HepG2 (cell line): ENCODE measurements around the gene TADA3. TPM values are rescaled to one million over a fixed set of nuclear protein-coding genes. Genes with fewer than 3 reads are reported as not detected.

Experiments used
- ARNT ChIP-seq: fragments of 450-650 bp; IDR thresholded peaks from 2 replicates; pipeline ENCODE4 v1.6.1; 2017
- NCOA5 ChIP-seq: sonication (generic); formaldehyde crosslinking; IDR thresholded peaks from 2 replicates; pipeline ENCODE4 v1.4.0; 2020; ENCODE audit warnings: missing genetic modification reagents
- NFYB ChIP-seq: sonication (generic); formaldehyde crosslinking; IDR thresholded peaks from 2 replicates; pipeline ENCODE4 v1.4.0; 2020; ENCODE audit warnings: missing genetic modification reagents
- PHF5A ChIP-seq: IDR thresholded peaks from one replicate; pipeline ENCODE4 v1.6.1; 2018; ENCODE audit warnings: low read depth, missing genetic modification reagents; ENCODE audit not compliant: unreplicated experiment
- RARA ChIP-seq: IDR thresholded peaks from 2 replicates; pipeline ENCODE4 v1.6.1; 2016; ENCODE audit warnings: missing genetic modification reagents, missing compliant biosample characterization
- ZBTB42 ChIP-seq: sonication (generic); formaldehyde crosslinking; IDR thresholded peaks from 2 replicates; pipeline ENCODE4 v1.5.0; 2020; ENCODE audit warnings: mild to moderate bottlenecking, missing genetic modification reagents
- ZC3H4 ChIP-seq: sonication (generic); formaldehyde crosslinking; IDR thresholded peaks from 2 replicates; pipeline ENCODE4 v1.4.0; 2020; ENCODE audit warnings: missing genetic modification reagents, borderline replicate concordance
- ZFP41 ChIP-seq: sonication (generic); formaldehyde crosslinking; IDR thresholded peaks from 2 replicates; pipeline ENCODE4 v1.4.0; 2020; ENCODE audit warnings: mild to moderate bottlenecking, missing genetic modification reagents, borderline replicate concordance
- ZMYM4 ChIP-seq: sonication (generic); formaldehyde crosslinking; IDR thresholded peaks from 2 replicates; pipeline ENCODE4 v1.8.1; 2023; ENCODE audit warnings: mild to moderate bottlenecking, missing genetic modification reagents
- ZNF615 ChIP-seq: sonication (generic); formaldehyde crosslinking; IDR thresholded peaks from 2 replicates; pipeline ENCODE4 v1.5.0; 2020; ENCODE audit warnings: mild to moderate bottlenecking, missing genetic modification reagents, borderline replicate concordance
- ZNF780A ChIP-seq: sonication (generic); formaldehyde crosslinking; IDR thresholded peaks from 2 replicates; pipeline ENCODE4 v1.8.0; 2022; ENCODE audit warnings: mild to moderate bottlenecking, missing genetic modification reagents, moderate library complexity
- ZNF883 ChIP-seq: sonication (generic); formaldehyde crosslinking; IDR thresholded peaks from 2 replicates; pipeline ENCODE4 v1.5.1; 2020; ENCODE audit warnings: mild to moderate bottlenecking, missing genetic modification reagents; ENCODE audit errors: not compliant biosample characterization
- ZSCAN21 ChIP-seq: sonication (generic); formaldehyde crosslinking; IDR thresholded peaks from 2 replicates; pipeline ENCODE4 v1.8.0; 2022; ENCODE audit warnings: mild to moderate bottlenecking, missing genetic modification reagents, moderate library complexity, borderline replicate concordance
- polyA plus RNA-seq, 8 experiments: library from polyadenylated mRNA; depleted of rRNA in 3 of 8; stranded (reverse) in 7 of 8; unstranded in 1 of 8; fragments of >200 nt; fragmentation: Illumina TruSeq in 4 of 8; extraction: Trizol in 4 of 8; gene quantifications; 2 replicates each; pipeline versions ENCODE4 v1.2.1 to v1.2.3, GENCODE V29; 2011 to 2016; ENCODE audit warnings: low read depth in 4 of 8, missing spikeins in 1 of 8, mixed read lengths in 1 of 8; ENCODE audit not compliant: insufficient read depth in 1 of 8
- total RNA-seq, 5 experiments: library from RNA; depleted of rRNA; stranded (reverse); fragments of >200 nt; fragmentation: Illumina TruSeq; extraction: Trizol; gene quantifications; 2 replicates each; pipeline ENCODE4 v1.2.3, GENCODE V29; 2016; ENCODE audit warnings: low read depth in 1 of 5
- TF ChIP-seq, protein P1 (sequence below): sonication (generic); formaldehyde crosslinking; IDR thresholded peaks from 2 replicates; pipeline ENCODE4 v1.5.1; 2020; ENCODE audit warnings: mild to moderate bottlenecking, missing genetic modification reagents, borderline replicate concordance

Gene TADA3
- total and polyA plus RNA-seq, 2 of the 13 experiments (the other 11 are each of a cell fraction or from before 2014, with no cell fraction given) = 32.1 to 37.1 TPM

DNA sequence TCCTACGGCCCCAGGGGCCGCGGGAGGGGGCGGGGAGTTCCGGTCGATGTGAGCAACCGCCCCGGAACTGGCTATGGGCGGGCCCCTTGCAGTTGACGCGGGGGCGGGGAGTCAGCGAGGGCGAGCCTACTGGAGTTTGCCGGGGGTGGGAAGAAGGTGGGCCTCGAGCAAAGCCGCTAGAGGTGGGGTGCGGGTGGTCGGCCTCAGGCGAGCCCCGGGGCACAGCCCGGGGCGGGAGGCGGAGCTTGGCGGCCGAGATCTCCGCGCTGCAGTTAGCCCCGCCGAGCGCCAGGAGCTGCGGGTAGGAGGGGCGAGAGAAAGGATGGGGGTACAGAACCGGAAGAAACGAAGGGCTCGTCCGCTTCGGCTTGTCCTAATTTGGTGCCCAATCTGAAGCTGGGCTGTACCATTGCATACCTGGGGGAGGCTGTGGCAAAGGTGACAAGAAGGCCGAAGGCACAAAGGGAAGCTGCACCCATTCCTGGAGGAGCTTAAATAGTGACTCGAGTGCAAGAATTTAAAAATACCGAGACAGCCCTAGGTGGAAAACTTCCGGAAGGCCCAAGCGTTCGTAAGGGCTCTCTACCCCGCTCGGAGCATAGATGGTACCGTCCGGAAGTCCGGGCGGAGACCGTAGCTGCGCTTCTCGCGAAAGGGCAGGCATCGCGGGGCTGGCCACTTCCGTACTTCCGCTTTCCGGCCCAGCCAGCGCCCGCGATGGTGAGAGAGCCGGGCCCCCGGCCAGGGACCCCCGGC lies at the start of gene TADA3, which contains the start of gene ARPC4 (continued):
- TF ChIP-seq, protein P1, sequence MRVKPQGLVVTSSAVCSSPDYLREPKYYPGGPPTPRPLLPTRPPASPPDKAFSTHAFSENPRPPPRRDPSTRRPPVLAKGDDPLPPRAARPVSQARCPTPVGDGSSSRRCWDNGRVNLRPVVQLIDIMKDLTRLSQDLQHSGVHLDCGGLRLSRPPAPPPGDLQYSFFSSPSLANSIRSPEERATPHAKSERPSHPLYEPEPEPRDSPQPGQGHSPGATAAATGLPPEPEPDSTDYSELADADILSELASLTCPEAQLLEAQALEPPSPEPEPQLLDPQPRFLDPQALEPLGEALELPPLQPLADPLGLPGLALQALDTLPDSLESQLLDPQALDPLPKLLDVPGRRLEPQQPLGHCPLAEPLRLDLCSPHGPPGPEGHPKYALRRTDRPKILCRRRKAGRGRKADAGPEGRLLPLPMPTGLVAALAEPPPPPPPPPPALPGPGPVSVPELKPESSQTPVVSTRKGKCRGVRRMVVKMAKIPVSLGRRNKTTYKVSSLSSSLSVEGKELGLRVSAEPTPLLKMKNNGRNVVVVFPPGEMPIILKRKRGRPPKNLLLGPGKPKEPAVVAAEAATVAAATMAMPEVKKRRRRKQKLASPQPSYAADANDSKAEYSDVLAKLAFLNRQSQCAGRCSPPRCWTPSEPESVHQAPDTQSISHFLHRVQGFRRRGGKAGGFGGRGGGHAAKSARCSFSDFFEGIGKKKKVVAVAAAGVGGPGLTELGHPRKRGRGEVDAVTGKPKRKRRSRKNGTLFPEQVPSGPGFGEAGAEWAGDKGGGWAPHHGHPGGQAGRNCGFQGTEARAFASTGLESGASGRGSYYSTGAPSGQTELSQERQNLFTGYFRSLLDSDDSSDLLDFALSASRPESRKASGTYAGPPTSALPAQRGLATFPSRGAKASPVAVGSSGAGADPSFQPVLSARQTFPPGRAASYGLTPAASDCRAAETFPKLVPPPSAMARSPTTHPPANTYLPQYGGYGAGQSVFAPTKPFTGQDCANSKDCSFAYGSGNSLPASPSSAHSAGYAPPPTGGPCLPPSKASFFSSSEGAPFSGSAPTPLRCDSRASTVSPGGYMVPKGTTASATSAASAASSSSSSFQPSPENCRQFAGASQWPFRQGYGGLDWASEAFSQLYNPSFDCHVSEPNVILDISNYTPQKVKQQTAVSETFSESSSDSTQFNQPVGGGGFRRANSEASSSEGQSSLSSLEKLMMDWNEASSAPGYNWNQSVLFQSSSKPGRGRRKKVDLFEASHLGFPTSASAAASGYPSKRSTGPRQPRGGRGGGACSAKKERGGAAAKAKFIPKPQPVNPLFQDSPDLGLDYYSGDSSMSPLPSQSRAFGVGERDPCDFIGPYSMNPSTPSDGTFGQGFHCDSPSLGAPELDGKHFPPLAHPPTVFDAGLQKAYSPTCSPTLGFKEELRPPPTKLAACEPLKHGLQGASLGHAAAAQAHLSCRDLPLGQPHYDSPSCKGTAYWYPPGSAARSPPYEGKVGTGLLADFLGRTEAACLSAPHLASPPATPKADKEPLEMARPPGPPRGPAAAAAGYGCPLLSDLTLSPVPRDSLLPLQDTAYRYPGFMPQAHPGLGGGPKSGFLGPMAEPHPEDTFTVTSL (CRISPR knock-in tag) = no peak
- TF ChIP-seq ZNF780A (no peak), ZC3H4 (no peak), ARNT (no peak), RARA (CRISPR knock-in tag) (no peak), ZNF883 (CRISPR knock-in tag) (no peak), ZFP41 (CRISPR knock-in tag) (no peak), NCOA5 (CRISPR knock-in tag) (no peak), ZBTB42 (no peak), ZNF615 (CRISPR knock-in tag) (no peak), ZSCAN21 (CRISPR knock-in tag) (no peak), NFYB (CRISPR knock-in tag) (no peak; the same call in 1 of the 2 replicates), ZMYM4 (no peak; the same call in 1 of the 2 replicates), PHF5A (CRISPR knock-in tag) (no peak)
- TF ChIP-seq, all 625 proteins: peak for 153
